SK-N-SH treated with all-trans-retinoic acid at 6 μM for 48 hours (cell line): ENCODE results near the gene CSE1L.

ENCODE experiments used
- ARNTL ChIP-seq: fragments of 450-650 bp; formaldehyde crosslinking; IDR thresholded peaks from 2 replicates; pipeline ENCODE4 v1.5.0; 2020; ENCODE audit warnings: low read depth, mild to moderate bottlenecking, moderate library complexity, borderline replicate concordance
- BACH2 ChIP-seq: fragments of 250-450 bp; sonication (Bioruptor Pico); IDR thresholded peaks from 2 replicates; pipeline ENCODE4 v1.9.0; 2021; ENCODE audit warnings: mild to moderate bottlenecking, borderline replicate concordance
- CREB5 ChIP-seq: fragments of 250-450 bp; sonication (Bioruptor Pico); IDR thresholded peaks from 2 replicates; pipeline ENCODE4 v1.5.1; 2020; ENCODE audit warnings: low read depth, mild to moderate bottlenecking, moderate library complexity
- CSDC2 ChIP-seq: fragments of 250-450 bp; sonication (Bioruptor Pico); IDR thresholded peaks from 2 replicates; pipeline ENCODE4 v1.5.0; 2020; ENCODE audit warnings: mild to moderate bottlenecking, moderate library complexity
- ISL1 ChIP-seq: fragments of 250-450 bp; sonication (Bioruptor Pico); IDR thresholded peaks from 2 replicates; pipeline ENCODE4 v2.1.2; 2022; ENCODE audit warnings: mild to moderate bottlenecking, moderate library complexity
- PATZ1 ChIP-seq: fragments of 250-450 bp; sonication (Bioruptor Pico); IDR thresholded peaks from 2 replicates; pipeline ENCODE4 v1.8.0; 2020; ENCODE audit warnings: mild to moderate bottlenecking, moderate library complexity, borderline replicate concordance
- SNAI2 ChIP-seq: fragments of 250-450 bp; sonication (Bioruptor Pico); IDR thresholded peaks from 2 replicates; pipeline ENCODE4 v1.5.0; 2020; ENCODE audit warnings: mild to moderate bottlenecking, moderate library complexity
- TSHZ2 ChIP-seq: fragments of 250-450 bp; sonication (Bioruptor Pico); IDR thresholded peaks from 2 replicates; pipeline ENCODE4 v1.5.0; 2020; ENCODE audit warnings: mild to moderate bottlenecking, moderate library complexity
- ZFP3 ChIP-seq: fragments of 250-450 bp; sonication (Bioruptor Pico); IDR thresholded peaks from 2 replicates; pipeline ENCODE4 v1.5.0; 2020; ENCODE audit warnings: mild to moderate bottlenecking, moderate library complexity
- ZNF565 ChIP-seq: fragments of 450-650 bp; formaldehyde crosslinking; conservative IDR thresholded peaks from 2 replicates; pipeline ENCODE4 v1.5.0; 2020; ENCODE audit warnings: low read depth, mild to moderate bottlenecking, moderate library complexity
- ZNF70 ChIP-seq: fragments of 450-650 bp; formaldehyde crosslinking; IDR thresholded peaks from 2 replicates; pipeline ENCODE4 v1.5.0; 2020; ENCODE audit warnings: mild to moderate bottlenecking, moderate library complexity
- ZNF8 ChIP-seq: fragments of 450-650 bp; formaldehyde crosslinking; IDR thresholded peaks from 2 replicates; pipeline ENCODE4 v1.5.0; 2020; ENCODE audit warnings: mild to moderate bottlenecking, moderate library complexity

GRCh38 chr20:49103647-49104364 lies 57.7 kb downstream of the CSE1L start:
- no peak for TF ChIP-seq ZFP3 (CRISPR knock-in tag)
- TF ChIP-seq PATZ1 (CRISPR knock-in tag), result no peak
- TF ChIP-seq SNAI2, result no peak
- TF ChIP-seq ZNF565 (CRISPR knock-in tag), result no peak
- no peak for TF ChIP-seq ZNF8 (CRISPR knock-in tag)
- no peak for TF ChIP-seq BACH2 (CRISPR knock-in tag)
- TF ChIP-seq CREB5 (CRISPR knock-in tag), result no peak
- TF ChIP-seq TSHZ2 (CRISPR knock-in tag), result no peak
- TF ChIP-seq ARNTL (CRISPR knock-in tag), result no peak
- no peak for TF ChIP-seq ZNF70 (CRISPR knock-in tag)
- no peak for TF ChIP-seq ISL1 (CRISPR knock-in tag)
- no peak for TF ChIP-seq CSDC2 (CRISPR knock-in tag)
